ENCODE measurements around the gene BICD2.

BICD2 gene

GRCh38 chr9:92760494-92760893 lies 4.1 kb downstream of the BICD2 start:
- no peaks in the 10 kb centered on the region for H3K9me3 ChIP-seq (ENCODE audit: control insufficient read depth, low read length)
- peaks cover 4% of the 10 kb centered on the region for H3K4me1 ChIP-seq (ENCODE audit: control insufficient read depth, insufficient read depth, low read length, poor library complexity, severe bottlenecking)
- no peak overlapping the region for H3K27ac ChIP-seq (ENCODE audit: low read depth, low read length, severe bottlenecking)
- 57 to 100% methylated on average over 1 to 3 of the region's 3 CpGs for WGBS, 2 experiments (ENCODE audit: insufficient coverage in 2 of 2)
- no peak overlapping the region for H3K4me3 ChIP-seq (ENCODE audit: extremely low read depth, insufficient read depth, low read length, poor library complexity, severe bottlenecking)
- H3K36me3 ChIP-seq (ENCODE audit: control insufficient read depth, insufficient read depth, low read length): peaks cover 6% of the 10 kb centered on the region

- Histone ChIP-seq H3K9me3 (ENCODE audit: control insufficient read depth, low read length) (no peaks in the 10 kb centered on the region), H3K27ac (ENCODE audit: low read depth, low read length, severe bottlenecking) (no peak overlapping the region)
- 89 to 93% methylated on average over 7 to 8 of the region's 8 CpGs for WGBS, 2 experiments (ENCODE audit: insufficient coverage in 2 of 2)
Measured at GRCh38 chr9:92760070-92760469, 4.6 kb downstream of the BICD2 start.

GRCh38 chr9:92759446-92759845 lies 5.2 kb downstream of the BICD2 start:
- H3K4me3 ChIP-seq (ENCODE audit: extremely low read depth, insufficient read depth, low read length, poor library complexity, severe bottlenecking): no peak overlapping the region
- 90 to 100% methylated on average over 1 to 2 of the region's 2 CpGs for WGBS, 2 experiments (ENCODE audit: insufficient coverage in 2 of 2)
- H3K4me1 ChIP-seq (ENCODE audit: control insufficient read depth, insufficient read depth, low read length, poor library complexity, severe bottlenecking): peaks cover 4% of the 10 kb centered on the region
- no peaks in the 10 kb centered on the region for H3K9me3 ChIP-seq (ENCODE audit: control insufficient read depth, low read length)
- peaks cover 6% of the 10 kb centered on the region for H3K36me3 ChIP-seq (ENCODE audit: control insufficient read depth, insufficient read depth, low read length)
- no peak overlapping the region for H3K27ac ChIP-seq (ENCODE audit: low read depth, low read length, severe bottlenecking)

More at GRCh38 chr9:92760070-92760469, 4.6 kb downstream of the BICD2 start:
- Histone ChIP-seq H3K4me3 (ENCODE audit: extremely low read depth, insufficient read depth, low read length, poor library complexity, severe bottlenecking) (no peak overlapping the region), H3K36me3 (ENCODE audit: control insufficient read depth, insufficient read depth, low read length) (peaks cover 6% of the 10 kb centered on the region), H3K4me1 (ENCODE audit: control insufficient read depth, insufficient read depth, low read length, poor library complexity, severe bottlenecking) (peaks cover 4% of the 10 kb centered on the region)

GRCh38 chr9:92756792-92757191 lies 7.8 kb downstream of the BICD2 start:
- H3K4me3 ChIP-seq (ENCODE audit: extremely low read depth, insufficient read depth, low read length, poor library complexity, severe bottlenecking): no peak overlapping the region
- WGBS, 2 experiments (ENCODE audit: insufficient coverage in 2 of 2): 98% methylated on average over 7 of the region's 9 CpGs
- H3K9me3 ChIP-seq (ENCODE audit: control insufficient read depth, low read length): no peaks in the 10 kb centered on the region
- H3K36me3 ChIP-seq (ENCODE audit: control insufficient read depth, insufficient read depth, low read length): peaks cover 6% of the 10 kb centered on the region
- H3K27ac ChIP-seq (ENCODE audit: low read depth, low read length, severe bottlenecking): no peak overlapping the region
- H3K4me1 ChIP-seq (ENCODE audit: control insufficient read depth, insufficient read depth, low read length, poor library complexity, severe bottlenecking): no peaks in the 10 kb centered on the region

- Histone ChIP-seq H3K9me3 (ENCODE audit: control insufficient read depth, low read length) (no peaks in the 10 kb centered on the region), H3K27ac (ENCODE audit: low read depth, low read length, severe bottlenecking) (no peak overlapping the region), H3K36me3 (ENCODE audit: control insufficient read depth, insufficient read depth, low read length) (peaks cover 6% of the 10 kb centered on the region), H3K4me3 (ENCODE audit: extremely low read depth, insufficient read depth, low read length, poor library complexity, severe bottlenecking) (no peak overlapping the region), H3K4me1 (ENCODE audit: control insufficient read depth, insufficient read depth, low read length, poor library complexity, severe bottlenecking) (no peaks in the 10 kb centered on the region)
- 93 to 95% methylated on average over 4 to 6 of the region's 11 CpGs for WGBS, 2 experiments (ENCODE audit: insufficient coverage in 2 of 2)
Measured at GRCh38 chr9:92754091-92754745, 10.4 kb downstream of the BICD2 start.

GRCh38 chr9:92752812-92753404 lies 11.7 kb downstream of the BICD2 start:
- 90 to 96% methylated on average over 3 of the region's 4 CpGs for WGBS, 2 experiments (ENCODE audit: insufficient coverage in 2 of 2)
- Histone ChIP-seq H3K27ac (ENCODE audit: low read depth, low read length, severe bottlenecking) (no peak overlapping the region), H3K36me3 (ENCODE audit: control insufficient read depth, insufficient read depth, low read length) (peaks cover 6% of the 10 kb centered on the region), H3K4me3 (ENCODE audit: extremely low read depth, insufficient read depth, low read length, poor library complexity, severe bottlenecking) (no peak overlapping the region), H3K9me3 (ENCODE audit: control insufficient read depth, low read length) (no peaks in the 10 kb centered on the region), H3K4me1 (ENCODE audit: control insufficient read depth, insufficient read depth, low read length, poor library complexity, severe bottlenecking) (peaks cover 1% of the 10 kb centered on the region)

- no peak overlapping the region for H3K4me3 ChIP-seq (ENCODE audit: extremely low read depth, insufficient read depth, low read length, poor library complexity, severe bottlenecking)
- no peak overlapping the region for H3K27ac ChIP-seq (ENCODE audit: low read depth, low read length, severe bottlenecking)
- no peaks in the 10 kb centered on the region for H3K9me3 ChIP-seq (ENCODE audit: control insufficient read depth, low read length)
- WGBS, 2 experiments (ENCODE audit: insufficient coverage in 2 of 2): 80 to 89% methylated on average over 3 of the region's 6 CpGs
- H3K4me1 ChIP-seq (ENCODE audit: control insufficient read depth, insufficient read depth, low read length, poor library complexity, severe bottlenecking): peaks cover 13% of the 10 kb centered on the region
- H3K36me3 ChIP-seq (ENCODE audit: control insufficient read depth, insufficient read depth, low read length): peaks cover 2% of the 10 kb centered on the region
Measured at GRCh38 chr9:92749934-92750315, 14.7 kb downstream of the BICD2 start.

- 87 to 97% methylated on average over 9 to 11 of the region's 12 CpGs for WGBS, 2 experiments (ENCODE audit: insufficient coverage in 2 of 2)
- Histone ChIP-seq H3K27ac (ENCODE audit: low read depth, low read length, severe bottlenecking) (no peak overlapping the region), H3K4me3 (ENCODE audit: extremely low read depth, insufficient read depth, low read length, poor library complexity, severe bottlenecking) (no peak overlapping the region), H3K36me3 (ENCODE audit: control insufficient read depth, insufficient read depth, low read length) (peaks cover 2% of the 10 kb centered on the region), H3K9me3 (ENCODE audit: control insufficient read depth, low read length) (no peaks in the 10 kb centered on the region), H3K4me1 (ENCODE audit: control insufficient read depth, insufficient read depth, low read length, poor library complexity, severe bottlenecking) (peaks cover 13% of the 10 kb centered on the region)
Measured at GRCh38 chr9:92749071-92749933, 15.3 kb downstream of the BICD2 start.

GRCh38 chr9:92748233-92748497 lies 16.5 kb downstream of the BICD2 start:
- Histone ChIP-seq H3K9me3 (ENCODE audit: control insufficient read depth, low read length) (no peaks in the 10 kb centered on the region), H3K36me3 (ENCODE audit: control insufficient read depth, insufficient read depth, low read length) (peaks cover 2% of the 10 kb centered on the region), H3K27ac (ENCODE audit: low read depth, low read length, severe bottlenecking) (no peak overlapping the region), H3K4me3 (ENCODE audit: extremely low read depth, insufficient read depth, low read length, poor library complexity, severe bottlenecking) (no peak overlapping the region), H3K4me1 (ENCODE audit: control insufficient read depth, insufficient read depth, low read length, poor library complexity, severe bottlenecking) (peaks cover 13% of the 10 kb centered on the region)
- 90% methylated on average over 3 of the region's 3 CpGs; no CpG with 5 or more reads in 1 of the 2 experiments for WGBS, 2 experiments (ENCODE audit: insufficient coverage in 2 of 2)

- no peak overlapping the region for H3K27ac ChIP-seq (ENCODE audit: low read depth, low read length, severe bottlenecking)
- H3K36me3 ChIP-seq (ENCODE audit: control insufficient read depth, insufficient read depth, low read length): peaks cover 2% of the 10 kb centered on the region
- H3K9me3 ChIP-seq (ENCODE audit: control insufficient read depth, low read length): no peaks in the 10 kb centered on the region
- no peak overlapping the region for H3K4me3 ChIP-seq (ENCODE audit: extremely low read depth, insufficient read depth, low read length, poor library complexity, severe bottlenecking)
- WGBS, 2 experiments (ENCODE audit: insufficient coverage in 2 of 2): 89 to 98% methylated on average over 5 to 6 of the region's 9 CpGs
- H3K4me1 ChIP-seq (ENCODE audit: control insufficient read depth, insufficient read depth, low read length, poor library complexity, severe bottlenecking): peaks cover 13% of the 10 kb centered on the region
Measured at GRCh38 chr9:92747459-92748232, 17.0 kb downstream of the BICD2 start.
